Effector memory CD8-positive, alpha-beta T cell (primary cell): ENCODE data around the gene RASSF3.

Experiments used
- ATAC-seq: fragments of 150-1000 bp; cut with Tn5 transposase; replicated peaks from 2 replicates; pipeline ENCODE4 v1.10.0; 2021; ENCODE audit warnings: mild to moderate bottlenecking, moderate library complexity
- DNase-seq, 3 experiments: peaks; one replicate each; pipeline ENCODE4 v3.0.0; 2021
- H3K27ac Mint-ChIP-seq, 2 donors: one replicate each; pipeline ENCODE4 v1.8.0; 2022; ENCODE audit warnings: mild to moderate bottlenecking in 2 of 2, mixed read lengths in 2 of 2, moderate library complexity in 2 of 2
- H3K27me3 Mint-ChIP-seq, 2 donors: one replicate each; pipeline ENCODE4 v1.8.0; 2022; ENCODE audit warnings: mixed read lengths in 2 of 2
- H3K36me3 Mint-ChIP-seq: one replicate; pipeline ENCODE4 v1.8.0; 2022; ENCODE audit warnings: mild to moderate bottlenecking, moderate library complexity, mixed read lengths; ENCODE audit not compliant: insufficient read depth
- H3K4me1 Mint-ChIP-seq, 2 donors: one replicate each; pipeline ENCODE4 v1.8.0; 2022; ENCODE audit warnings: low read depth in 2 of 2, mixed read lengths in 2 of 2
- H3K4me3 Mint-ChIP-seq, 2 donors: one replicate each; pipeline ENCODE4 v1.8.0; 2022; ENCODE audit warnings: mild to moderate bottlenecking in 2 of 2, mixed read lengths in 2 of 2, moderate library complexity in 2 of 2
- H3K9me3 Mint-ChIP-seq, 2 donors: one replicate each; pipeline ENCODE4 v1.8.0; 2022; ENCODE audit warnings: mixed read lengths in 2 of 2

RASSF3 gene

DNA sequence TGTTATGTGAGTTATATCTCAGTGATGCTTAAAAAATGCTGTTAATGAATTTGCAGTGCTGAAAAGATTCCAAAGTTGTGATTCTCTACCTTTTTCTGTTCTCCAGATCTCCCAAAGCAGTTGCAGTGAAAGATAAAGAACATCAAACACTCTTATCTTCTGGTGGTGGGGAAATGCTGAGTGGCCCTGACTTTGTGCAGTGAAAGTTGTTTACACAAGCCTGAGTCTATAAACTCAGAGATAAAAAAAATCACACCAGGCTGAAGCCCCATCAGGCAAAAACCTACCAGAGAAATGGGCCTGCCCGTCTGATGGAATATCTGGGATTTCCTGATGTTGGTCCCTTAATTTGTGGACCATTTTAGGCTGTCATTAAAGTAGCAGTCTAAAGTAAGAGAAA, 46.1 kb downstream of the RASSF3 start:
- ATAC-seq (no peak), DNase-seq (no peak)
- H3K36me3 Mint-ChIP-seq: peaks cover 15% of the 10 kb centered on the region
- H3K27ac Mint-ChIP-seq: peak overlapping the region; percentile 85 to 98
- peaks cover 59 to 78% of the 10 kb centered on the region in 2 donors for H3K4me1 Mint-ChIP-seq
- no peaks in the 10 kb centered on the region for H3K9me3 Mint-ChIP-seq
- H3K27me3 Mint-ChIP-seq: no peaks in the 10 kb centered on the region
- peak overlapping the region in 1 of 2 donors; percentile 30 for H3K4me3 Mint-ChIP-seq

DNA sequence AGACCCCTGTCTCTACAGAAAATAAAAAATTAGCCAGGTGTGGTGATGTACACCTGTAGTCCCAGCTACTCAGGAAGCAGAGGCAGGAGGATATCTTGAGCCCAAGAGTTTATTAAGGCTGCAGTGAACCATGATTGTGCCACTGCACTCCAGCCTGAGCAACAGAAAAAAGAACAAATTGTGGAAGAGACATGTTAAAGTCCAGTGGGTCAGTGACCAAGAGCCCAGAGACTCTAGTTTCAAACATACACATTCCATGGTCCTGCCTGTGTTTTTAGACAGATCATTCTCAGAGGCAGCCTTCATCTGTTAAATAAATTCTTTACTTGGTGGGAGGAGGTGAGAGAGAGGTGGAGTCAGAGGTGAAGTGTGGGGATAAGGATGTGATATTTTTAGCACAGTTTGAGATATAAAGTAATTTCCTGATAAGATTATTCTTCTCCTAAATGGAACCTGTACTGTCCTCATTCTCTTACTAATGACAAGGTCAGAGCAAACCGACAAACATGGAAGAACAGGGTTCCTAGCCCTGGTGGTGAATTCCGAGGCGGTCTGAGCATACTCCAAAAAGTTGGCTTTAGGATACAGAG, 48.7 kb downstream of the RASSF3 start:
- no peaks in the 10 kb centered on the region for H3K27me3 Mint-ChIP-seq
- peak overlapping the region; percentile 71 to 82 for H3K4me3 Mint-ChIP-seq
- peak overlapping the region; percentile 85 to 98 for H3K27ac Mint-ChIP-seq
- peaks cover 15% of the 10 kb centered on the region for H3K36me3 Mint-ChIP-seq
- H3K9me3 Mint-ChIP-seq: no peaks in the 10 kb centered on the region
- H3K4me1 Mint-ChIP-seq: peaks cover 49 to 76% of the 10 kb centered on the region in 2 donors
- no peak for DNase-seq
- ATAC-seq: no peak

DNA sequence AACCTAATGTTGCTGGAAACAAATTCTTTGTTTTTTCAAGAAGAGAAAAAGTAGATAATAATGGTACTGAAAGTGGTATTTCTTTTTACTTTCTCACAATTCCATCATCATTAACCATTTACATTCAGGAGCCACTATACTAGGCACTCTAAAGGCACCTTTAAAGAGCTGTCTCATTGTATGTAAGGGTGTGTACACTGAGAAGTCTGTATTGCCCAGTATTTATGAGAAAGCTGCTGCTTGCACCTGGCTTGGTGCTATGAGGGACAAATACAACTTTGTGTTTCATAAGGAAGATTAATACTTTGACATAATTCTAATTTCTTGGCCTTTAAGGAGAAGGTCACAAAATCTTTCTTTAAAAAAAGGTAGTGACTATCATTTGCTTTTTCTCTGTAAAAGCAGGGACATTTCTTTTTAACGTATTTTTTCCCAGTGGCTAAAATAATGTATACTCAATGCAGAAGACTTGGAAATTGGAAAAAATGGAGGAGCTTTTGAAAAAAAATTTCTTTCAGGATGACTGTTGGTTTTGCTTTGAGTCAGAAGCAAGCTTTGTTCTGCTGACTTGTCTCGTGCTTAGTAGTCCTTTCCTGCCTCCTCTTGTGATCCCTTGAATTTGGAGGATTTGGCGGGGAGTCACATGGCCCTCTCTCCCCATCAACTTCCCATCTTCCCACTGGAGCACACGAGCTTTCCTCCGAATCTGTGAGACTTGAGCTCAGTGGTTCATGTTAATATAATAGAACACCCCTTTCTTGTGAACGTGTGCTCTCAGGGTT, 50.1 kb downstream of the RASSF3 start:
- Mint-ChIP-seq H3K4me1 (peaks cover 45 to 71% of the 10 kb centered on the region in 2 donors), H3K36me3 (peaks cover 22% of the 10 kb centered on the region), H3K4me3 (no peak overlapping the region), H3K27ac (peak overlapping the region; percentile 62 to 98), H3K27me3 (no peaks in the 10 kb centered on the region), H3K9me3 (no peaks in the 10 kb centered on the region)
- no peak for ATAC-seq
- no peak for DNase-seq

DNA sequence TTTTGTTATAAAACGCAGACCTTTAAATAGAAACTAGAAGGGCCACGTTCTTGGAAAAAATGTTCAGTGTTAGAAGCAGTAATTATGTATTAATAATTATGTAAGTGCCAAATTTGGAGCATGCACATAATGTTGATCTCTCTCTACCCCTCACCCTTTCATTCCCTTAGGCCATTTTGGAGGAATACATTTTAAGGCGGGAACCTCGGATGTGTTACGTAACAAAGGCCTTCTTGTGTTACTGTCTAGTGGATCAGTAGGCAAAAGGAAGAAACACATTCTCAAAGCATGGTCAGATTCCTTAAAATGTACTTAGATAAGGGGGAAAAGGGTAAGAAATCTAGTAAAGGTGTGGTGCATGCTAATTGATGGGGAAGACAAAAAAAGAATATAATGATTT, 52.7 kb downstream of the RASSF3 start:
- H3K36me3 Mint-ChIP-seq: peaks cover 32% of the 10 kb centered on the region

DNA sequence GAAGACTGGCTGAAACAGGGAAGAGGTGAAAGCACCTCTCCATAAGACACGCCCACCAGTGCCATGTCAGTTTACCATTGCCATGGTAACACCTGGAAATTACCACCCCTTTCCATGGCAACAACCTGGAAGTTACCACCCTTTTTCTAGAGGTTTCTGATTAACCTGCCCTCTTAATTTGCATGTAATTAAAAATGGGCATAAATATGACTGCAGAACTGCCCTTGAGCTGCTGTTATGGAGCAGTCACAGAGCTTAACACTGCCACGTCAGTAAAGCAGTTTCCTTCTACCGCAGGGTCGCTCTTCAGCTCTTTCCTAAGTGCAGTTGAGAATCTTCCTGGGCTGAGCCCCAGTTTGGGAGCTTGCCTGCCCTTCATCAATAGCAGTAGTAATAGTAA, 55.2 kb downstream of the RASSF3 start:
- H3K27ac Mint-ChIP-seq: peak overlapping the region; percentile 89 to 98
- H3K4me3 Mint-ChIP-seq: peak overlapping the region; percentile 76 to 77
- peak; percentile 52 for ATAC-seq

More for the DNA sequence above, 52.7 kb downstream of the RASSF3 start:
- H3K27me3 Mint-ChIP-seq: no peaks in the 10 kb centered on the region
- H3K4me1 Mint-ChIP-seq: peaks cover 42 to 74% of the 10 kb centered on the region in 2 donors
- DNase-seq (no peak), ATAC-seq (no peak)
- no peaks in the 10 kb centered on the region for H3K9me3 Mint-ChIP-seq
- peak overlapping the region; percentile 10 to 22 for H3K27ac Mint-ChIP-seq
- no peak overlapping the region for H3K4me3 Mint-ChIP-seq

DNA sequence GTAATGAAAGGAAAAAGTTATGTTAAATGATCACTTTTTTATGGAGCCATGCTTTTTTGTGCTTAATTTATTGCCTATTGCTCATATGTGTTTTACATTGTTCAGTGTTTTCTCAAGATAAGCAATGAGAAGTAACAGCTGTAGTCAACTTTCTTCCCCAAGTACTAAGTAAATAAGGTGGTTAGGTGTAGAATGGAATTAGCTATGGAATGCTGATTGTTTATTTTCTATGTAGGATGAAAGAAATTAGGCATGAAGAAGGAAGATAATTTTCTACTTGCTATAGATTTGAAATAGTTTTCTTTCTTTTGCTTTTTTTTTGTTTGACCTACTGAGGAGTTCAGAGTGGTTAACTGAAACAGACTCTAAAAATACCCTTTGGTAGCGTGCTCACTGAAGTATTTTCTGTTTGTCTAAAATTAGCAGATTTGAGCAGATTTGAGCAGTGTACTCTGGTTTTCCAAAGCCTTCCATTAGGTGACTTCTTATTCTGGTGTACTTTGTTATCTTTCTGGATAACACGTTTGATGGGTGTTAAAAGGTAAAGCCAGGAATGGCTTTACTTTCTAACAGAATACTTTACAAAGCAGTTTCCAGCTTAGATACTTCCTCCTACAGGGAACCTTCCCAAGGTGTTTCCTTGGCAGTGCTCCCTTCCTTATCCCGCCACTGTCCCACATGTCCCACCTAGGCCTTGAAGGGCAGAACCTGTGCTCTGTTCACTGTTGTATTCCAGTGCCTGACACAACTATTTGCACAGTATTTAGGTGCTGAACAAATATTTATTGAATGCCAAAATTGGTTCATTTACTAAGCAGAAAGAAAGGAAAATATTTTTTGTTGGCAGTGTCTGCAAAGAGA, 56.0 kb downstream of the RASSF3 start:
- Mint-ChIP-seq H3K27ac (peak overlapping the region; percentile 89 to 98), H3K4me3 (peak overlapping the region; percentile 76 to 77), H3K27me3 (no peaks in the 10 kb centered on the region), H3K9me3 (no peaks in the 10 kb centered on the region), H3K4me1 (peaks cover 48 to 71% of the 10 kb centered on the region in 2 donors), H3K36me3 (peaks cover 43% of the 10 kb centered on the region)
- DNase-seq (no peak), ATAC-seq (no peak)

More for the DNA sequence above, 55.2 kb downstream of the RASSF3 start:
- peaks cover 43% of the 10 kb centered on the region for H3K36me3 Mint-ChIP-seq
- no peaks in the 10 kb centered on the region for H3K9me3 Mint-ChIP-seq
- H3K4me1 Mint-ChIP-seq: peaks cover 46 to 69% of the 10 kb centered on the region in 2 donors
- no peaks in the 10 kb centered on the region for H3K27me3 Mint-ChIP-seq
- peak; percentile 45 to 52 (median 46) for DNase-seq

DNA sequence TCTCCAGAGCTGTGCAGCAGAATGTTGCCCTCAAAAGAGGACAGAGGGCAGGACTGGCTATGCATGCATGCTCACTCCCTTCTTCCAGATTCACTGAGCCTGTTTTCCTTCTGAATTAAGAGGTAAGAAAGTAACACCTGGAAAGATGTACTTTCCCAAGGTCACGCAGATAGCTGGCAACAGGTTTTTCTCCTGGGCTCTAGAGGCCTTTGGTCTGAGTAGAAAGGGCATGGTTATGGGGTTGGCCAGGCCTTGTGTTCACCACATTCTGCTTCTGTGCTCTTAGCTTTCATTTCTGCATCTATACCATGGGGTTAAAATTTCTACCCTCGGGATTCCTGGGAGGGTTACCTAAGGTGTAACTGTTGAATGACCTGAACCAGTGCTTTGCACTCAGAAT, 57.5 kb downstream of the RASSF3 start:
- DNase-seq (no peak), ATAC-seq (no peak)
- H3K4me3 Mint-ChIP-seq: peak overlapping the region; percentile 82 to 86
- H3K27ac Mint-ChIP-seq: peak overlapping the region; percentile 89 to 98
- H3K27me3 Mint-ChIP-seq: no peaks in the 10 kb centered on the region
- no peaks in the 10 kb centered on the region for H3K9me3 Mint-ChIP-seq
- H3K4me1 Mint-ChIP-seq: peaks cover 51 to 71% of the 10 kb centered on the region in 2 donors
- peaks cover 43% of the 10 kb centered on the region for H3K36me3 Mint-ChIP-seq

DNA sequence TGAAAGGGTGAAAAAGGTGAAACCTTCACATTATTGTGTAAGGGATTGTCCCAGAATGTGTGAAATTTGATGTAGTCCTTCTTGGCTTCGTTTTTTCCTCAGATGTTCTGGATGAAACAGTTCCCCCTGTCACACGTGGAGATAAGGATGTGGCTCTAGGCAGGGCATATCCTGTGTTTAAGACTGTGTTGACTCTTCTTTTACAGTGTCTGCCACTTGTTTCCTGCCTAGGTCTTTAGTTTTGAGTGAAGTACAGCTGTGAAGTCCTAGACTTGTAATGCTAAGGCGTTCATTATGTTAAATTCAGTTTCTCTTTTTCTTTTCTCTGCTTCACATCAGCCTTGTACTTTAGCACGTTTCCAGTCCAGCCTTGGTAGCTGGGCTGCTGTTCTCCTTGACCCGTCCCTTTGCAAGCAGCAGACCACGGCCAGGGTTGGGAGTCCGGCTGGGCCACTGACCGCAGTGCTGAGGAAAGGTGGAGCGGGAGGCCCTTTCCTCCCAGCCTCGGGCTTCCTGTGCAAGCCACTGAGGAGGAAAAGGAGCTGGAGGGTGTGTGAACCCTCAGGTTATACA, 59.1 kb downstream of the RASSF3 start:
- H3K27me3 Mint-ChIP-seq: no peaks in the 10 kb centered on the region
- ATAC-seq (peak; percentile 83), DNase-seq (peak; percentile 23 to 63 (median 34))
- peak overlapping the region; percentile 89 to 98 for H3K27ac Mint-ChIP-seq
- H3K4me1 Mint-ChIP-seq: peaks cover 65 to 81% of the 10 kb centered on the region in 2 donors
- peaks cover 43% of the 10 kb centered on the region for H3K36me3 Mint-ChIP-seq
- H3K9me3 Mint-ChIP-seq: no peaks in the 10 kb centered on the region
- H3K4me3 Mint-ChIP-seq: peak overlapping the region; percentile 82 to 86

DNA sequence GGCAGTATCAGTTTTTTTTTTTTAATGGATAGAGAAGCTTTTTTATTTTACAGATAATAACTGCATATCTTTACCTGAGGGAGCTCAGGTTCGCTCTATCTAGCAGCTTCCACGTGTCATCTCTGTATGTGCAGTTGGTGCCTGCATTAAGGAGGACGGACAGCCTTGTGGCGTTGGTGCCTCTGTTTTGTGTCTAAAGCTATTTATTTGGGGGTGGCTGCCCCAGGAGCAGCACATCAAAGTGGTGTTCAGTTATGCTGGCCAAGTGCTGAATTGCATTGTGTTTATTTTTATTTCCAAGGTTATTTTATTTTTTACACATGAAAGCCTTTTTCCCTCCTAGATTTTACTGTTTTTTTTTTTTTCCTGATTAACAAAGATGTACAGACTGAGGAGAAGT, 59.7 kb downstream of the RASSF3 start:
- peaks cover 43% of the 10 kb centered on the region for H3K36me3 Mint-ChIP-seq
- no peaks in the 10 kb centered on the region for H3K27me3 Mint-ChIP-seq
- peaks cover 69 to 84% of the 10 kb centered on the region in 2 donors for H3K4me1 Mint-ChIP-seq
- DNase-seq (peak in 1 of 3 experiments; percentile 29), ATAC-seq (peak; percentile 13)
- peak overlapping the region; percentile 89 to 98 for H3K27ac Mint-ChIP-seq
- H3K9me3 Mint-ChIP-seq: no peaks in the 10 kb centered on the region
- peak overlapping the region; percentile 82 to 86 for H3K4me3 Mint-ChIP-seq

DNA sequence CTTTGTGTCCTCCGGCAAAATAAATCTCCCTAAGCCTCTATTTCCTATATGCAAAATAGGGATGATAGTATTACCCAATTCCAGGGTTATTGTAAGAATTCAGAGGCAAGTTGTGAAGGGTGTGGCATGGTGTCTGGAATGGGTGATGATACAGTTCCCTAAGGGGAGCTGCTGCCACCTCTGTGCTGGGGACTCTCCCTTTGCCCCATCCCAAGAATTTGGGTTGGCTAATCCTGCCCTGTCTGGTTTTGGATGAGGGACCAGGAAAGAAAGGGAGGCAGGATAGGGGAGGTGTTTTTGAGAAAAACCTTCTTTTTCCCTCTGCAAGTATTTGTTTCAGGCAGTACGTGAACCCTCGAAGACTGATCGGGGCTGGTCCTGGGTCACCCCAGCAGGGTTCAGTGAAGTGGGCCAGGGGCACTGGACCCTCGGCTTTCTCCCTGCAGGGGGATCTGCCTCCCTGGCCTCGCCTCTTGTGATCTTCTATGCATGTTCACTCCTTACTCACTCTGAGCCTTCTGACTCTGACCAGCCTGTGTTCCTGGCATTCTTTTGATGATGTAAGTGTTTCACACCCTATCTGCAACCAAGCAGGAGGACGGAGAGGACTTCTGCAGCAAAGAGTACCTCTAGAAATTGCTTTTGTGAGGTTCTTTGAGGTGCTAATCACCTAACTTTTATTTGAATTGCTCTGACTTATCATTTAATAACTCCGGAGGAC, 60.8 kb downstream of the RASSF3 start:
- DNase-seq: no peak
- ATAC-seq: no peak
- peaks cover 68 to 82% of the 10 kb centered on the region in 2 donors for H3K4me1 Mint-ChIP-seq

DNA sequence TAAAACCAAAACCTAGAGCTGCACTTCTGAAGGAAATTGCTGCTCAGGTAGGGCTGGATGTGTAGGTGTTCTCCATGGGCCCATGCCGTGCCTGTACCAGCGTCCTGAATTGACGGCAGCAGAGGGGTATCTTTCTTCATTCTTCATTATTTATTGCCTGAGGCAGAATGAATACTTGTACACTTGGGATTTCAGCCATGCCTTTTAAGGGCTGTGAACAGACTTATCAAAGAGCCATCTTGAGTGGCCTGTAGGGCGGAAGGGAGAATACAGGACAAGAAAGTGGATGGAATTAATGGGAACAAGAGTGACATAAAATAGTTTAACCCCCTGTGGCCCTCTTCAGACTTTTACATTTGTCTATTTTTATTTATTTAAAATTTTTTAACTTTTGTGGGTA, 61.4 kb downstream of the RASSF3 start:
- no peak for ATAC-seq
- H3K27me3 Mint-ChIP-seq: no peaks in the 10 kb centered on the region
- no peak for DNase-seq
- peaks cover 31% of the 10 kb centered on the region for H3K36me3 Mint-ChIP-seq
- peaks cover 62 to 76% of the 10 kb centered on the region in 2 donors for H3K4me1 Mint-ChIP-seq
- peak overlapping the region; percentile 89 to 98 for H3K27ac Mint-ChIP-seq
- no peaks in the 10 kb centered on the region for H3K9me3 Mint-ChIP-seq
- peak overlapping the region; percentile 82 to 86 for H3K4me3 Mint-ChIP-seq

More for the DNA sequence above, 60.8 kb downstream of the RASSF3 start:
- Mint-ChIP-seq H3K27ac (peak overlapping the region; percentile 89 to 98), H3K4me3 (peak overlapping the region; percentile 82 to 86), H3K9me3 (no peaks in the 10 kb centered on the region), H3K27me3 (no peaks in the 10 kb centered on the region), H3K36me3 (peaks cover 34% of the 10 kb centered on the region)

DNA sequence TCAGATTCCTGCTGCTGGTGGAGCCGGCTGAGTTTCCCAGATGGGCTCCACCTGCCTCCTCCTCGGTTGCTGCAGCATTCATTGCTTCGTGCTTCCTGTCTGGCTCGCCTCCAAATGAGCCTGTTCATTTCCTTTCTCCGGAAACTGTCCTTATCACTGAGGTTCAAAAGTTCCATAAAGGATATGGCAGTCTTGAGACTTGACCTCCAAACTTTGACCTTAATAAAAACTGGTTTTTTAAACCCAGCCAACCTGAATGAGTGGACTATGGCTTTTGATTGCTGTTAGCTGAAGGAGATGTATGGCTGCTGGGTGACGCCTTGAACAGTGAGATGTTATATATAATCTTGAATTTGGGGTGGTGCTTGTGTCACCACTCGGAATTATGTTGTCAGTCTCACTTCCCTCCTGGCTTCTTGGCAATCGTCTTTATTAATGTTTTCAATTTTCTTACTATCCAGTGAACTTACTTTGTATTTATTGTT, 62.7 kb downstream of the RASSF3 start:
- peak overlapping the region; percentile 89 to 98 for H3K27ac Mint-ChIP-seq

More for the DNA sequence above, 62.7 kb downstream of the RASSF3 start:
- Mint-ChIP-seq H3K9me3 (no peaks in the 10 kb centered on the region), H3K27me3 (no peaks in the 10 kb centered on the region), H3K36me3 (peaks cover 26% of the 10 kb centered on the region), H3K4me1 (peaks cover 71 to 78% of the 10 kb centered on the region in 2 donors), H3K4me3 (peak overlapping the region; percentile 80 to 81)
- no peak for DNase-seq
- ATAC-seq: no peak
